HEK293T (cell line): ENCODE measurements around the gene RMI1.
"Not testable (repeated sequence)": the region's sequence is repeated elsewhere in the genome, so short reads cannot be mapped to it uniquely, and the experiment has no call there.

Experiments used
- CTCF ChIA-PET: fragments of 350-600 bp; formaldehyde crosslinking; extraction: SDS; loops from one replicate; lab custom pipeline; 2021; ENCODE audit warnings: antibody characterized with exemption, inconsistent platforms; lab: Yijun Ruan, JAX
- POLR2A ChIA-PET: fragments of 350-600 bp; formaldehyde crosslinking; extraction: SDS; loops from one replicate; lab custom pipeline; 2020; ENCODE audit warnings: antibody characterized with exemption, inconsistent platforms; lab: Yijun Ruan, JAX
- DNase-seq: peaks from one replicate; pipeline ENCODE4 v3.0.0; 2012; ENCODE audit warnings: mixed read lengths; ENCODE audit errors: extremely low spot score
- ARNT ChIP-seq: fragments of 450-650 bp; IDR thresholded peaks from 2 replicates; pipeline ENCODE4 v1.6.1; 2017; ENCODE audit warnings: mild to moderate bottlenecking
- BHLHE40 ChIP-seq: fragments of 450-650 bp; IDR thresholded peaks from 2 replicates; pipeline ENCODE4 v1.6.1; 2016; ENCODE audit warnings: mild to moderate bottlenecking, moderate library complexity, borderline replicate concordance
- CTBP1 ChIP-seq: fragments of 450-650 bp; IDR thresholded peaks from 2 replicates; pipeline ENCODE4 v1.6.1; 2016; ENCODE audit warnings: borderline replicate concordance
- ELF4 ChIP-seq: fragments of 450-650 bp; IDR thresholded peaks from 2 replicates; pipeline ENCODE4 v1.6.1; 2017; ENCODE audit warnings: antibody characterized with exemption
- FOXA1 ChIP-seq: fragments of 450-650 bp; IDR thresholded peaks from 2 replicates; pipeline ENCODE4 v1.6.1; 2016; ENCODE audit warnings: mild to moderate bottlenecking
- FOXK2 ChIP-seq: fragments of 450-650 bp; IDR thresholded peaks from 2 replicates; pipeline ENCODE4 v1.6.1; 2016; ENCODE audit warnings: mild to moderate bottlenecking
- FOXM1 ChIP-seq: fragments of 450-650 bp; IDR thresholded peaks from 2 replicates; pipeline ENCODE4 v1.6.1; 2017; ENCODE audit warnings: mild to moderate bottlenecking, borderline replicate concordance
- HDGF ChIP-seq: fragments of 450-650 bp; IDR thresholded peaks from 2 replicates; pipeline ENCODE4 v1.6.1; 2017; ENCODE audit warnings: antibody characterized with exemption, borderline replicate concordance
- L3MBTL2 ChIP-seq: fragments of 450-650 bp; conservative IDR thresholded peaks from 2 replicates; pipeline ENCODE4 v1.6.1; 2016; ENCODE audit warnings: mild to moderate bottlenecking
- LEF1 ChIP-seq: fragments of 450-650 bp; IDR thresholded peaks from 2 replicates; pipeline ENCODE4 v1.6.1; 2017; ENCODE audit warnings: mild to moderate bottlenecking, borderline replicate concordance
- NFRKB ChIP-seq: fragments of 450-650 bp; IDR thresholded peaks from 2 replicates; pipeline ENCODE4 v1.6.1; 2016; ENCODE audit warnings: mild to moderate bottlenecking, moderate library complexity
- SP1 ChIP-seq: fragments of 450-650 bp; IDR thresholded peaks from 2 replicates; pipeline ENCODE4 v1.6.1; 2017
- SUZ12 ChIP-seq: fragments of 450-650 bp; IDR thresholded peaks from 2 replicates; pipeline ENCODE4 v1.6.1; 2016; ENCODE audit warnings: mild to moderate bottlenecking
- TARDBP ChIP-seq: fragments of 450-650 bp; IDR thresholded peaks from 2 replicates; pipeline ENCODE4 v1.6.1; 2016
- ZNF384 ChIP-seq: fragments of 450-650 bp; IDR thresholded peaks from 2 replicates; pipeline ENCODE4 v1.6.1; 2016
- TF ChIP-seq, protein P1 (sequence below): fragments of 450-650 bp; IDR thresholded peaks from 2 replicates; pipeline ENCODE4 v1.6.1; 2016

The RMI1 gene

DNA sequence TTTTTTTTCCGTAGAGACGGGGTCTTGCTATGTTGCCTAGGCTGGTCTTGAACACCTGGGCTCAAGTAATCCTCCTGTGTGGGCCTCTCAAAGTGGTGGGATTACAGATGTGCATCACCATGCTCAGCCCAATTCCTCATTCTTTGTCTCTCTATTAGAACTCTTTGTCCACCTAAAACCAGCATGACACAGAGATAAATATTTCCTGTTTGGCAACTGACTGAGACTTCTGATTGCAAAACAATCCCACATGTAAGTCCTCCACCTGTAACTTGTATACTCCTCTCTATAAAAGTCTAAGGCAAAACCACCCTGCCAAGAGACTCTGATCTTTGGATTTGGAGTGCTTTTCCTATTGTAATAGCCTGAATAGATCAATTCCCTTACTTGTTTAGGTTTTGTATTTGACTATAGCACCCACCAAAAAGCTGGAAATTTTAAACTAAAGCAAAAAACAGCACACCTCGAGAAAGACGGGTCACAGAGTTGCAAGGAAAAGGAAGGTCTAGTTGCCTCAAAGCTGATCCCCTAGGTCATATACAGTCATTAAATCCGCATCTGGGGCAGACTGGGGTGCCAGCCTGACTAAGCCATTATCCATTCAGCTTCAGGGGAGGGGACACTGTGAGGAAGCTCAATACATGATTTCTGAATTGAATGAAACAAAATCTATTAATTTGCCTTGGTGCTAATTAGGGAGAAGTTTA, 45.9 kb upstream of the RMI1 start:
- POLR2A ChIA-PET: no interaction called here
- DNase-seq: no peak
- CTCF ChIA-PET: no interaction called here
- no peak for TF ChIP-seq NFRKB
- no peak for TF ChIP-seq ZNF384
- TF ChIP-seq ELF4: no peak
- no peak for TF ChIP-seq HDGF
- TF ChIP-seq SP1: no peak
- TF ChIP-seq L3MBTL2: no peak

DNA sequence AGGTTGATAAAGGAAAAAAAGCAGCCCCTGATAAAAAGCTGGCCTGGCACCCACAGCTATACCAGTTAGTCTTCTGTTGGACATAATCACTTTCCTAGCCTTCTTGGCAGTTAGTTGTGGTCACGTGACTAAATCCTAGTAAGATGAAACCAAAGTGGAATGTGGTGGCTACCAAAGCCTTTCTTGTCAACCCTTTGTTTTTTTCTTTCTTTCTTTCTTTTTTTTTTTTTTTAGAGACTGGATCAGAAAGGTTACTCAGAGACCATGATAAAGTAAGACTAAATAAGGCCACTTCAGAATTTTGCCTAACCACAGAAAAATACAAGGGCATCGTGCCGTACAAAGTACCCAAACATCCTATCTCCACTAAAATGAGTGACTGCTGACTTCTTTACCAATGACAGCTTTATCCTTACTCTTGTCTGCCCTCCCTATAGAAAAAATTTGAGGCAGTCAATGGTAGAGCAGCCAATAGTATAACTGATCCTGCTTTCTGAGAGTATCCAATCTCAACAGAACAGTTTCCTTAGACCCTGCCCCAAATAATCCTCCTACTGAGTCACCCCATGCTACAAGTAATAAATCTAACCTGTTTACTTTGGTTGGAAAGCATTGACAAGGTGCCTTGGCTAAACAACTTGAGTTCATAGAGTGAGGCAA, 45.2 kb upstream of the RMI1 start:
- ChIA-PET CTCF (interaction anchor here (0.8 to 1.1 kb wide), 2 partner anchors 326 to 1699 kb away, joined by 3 to 6 read pairs; no protein-coding TSS in a partner anchor), POLR2A (no interaction called here)
- TF ChIP-seq BHLHE40 (no peak), SUZ12 (no peak), CTBP1 (no peak), FOXM1 (no peak), NFRKB (no peak), ZNF384 (no peak), LEF1 (no peak), TARDBP (no peak), SP1 (no peak), ARNT (no peak)
- TF ChIP-seq, protein P1, sequence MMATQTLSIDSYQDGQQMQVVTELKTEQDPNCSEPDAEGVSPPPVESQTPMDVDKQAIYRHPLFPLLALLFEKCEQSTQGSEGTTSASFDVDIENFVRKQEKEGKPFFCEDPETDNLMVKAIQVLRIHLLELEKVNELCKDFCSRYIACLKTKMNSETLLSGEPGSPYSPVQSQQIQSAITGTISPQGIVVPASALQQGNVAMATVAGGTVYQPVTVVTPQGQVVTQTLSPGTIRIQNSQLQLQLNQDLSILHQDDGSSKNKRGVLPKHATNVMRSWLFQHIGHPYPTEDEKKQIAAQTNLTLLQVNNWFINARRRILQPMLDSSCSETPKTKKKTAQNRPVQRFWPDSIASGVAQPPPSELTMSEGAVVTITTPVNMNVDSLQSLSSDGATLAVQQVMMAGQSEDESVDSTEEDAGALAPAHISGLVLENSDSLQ: no peak
- DNase-seq: no peak

DNA sequence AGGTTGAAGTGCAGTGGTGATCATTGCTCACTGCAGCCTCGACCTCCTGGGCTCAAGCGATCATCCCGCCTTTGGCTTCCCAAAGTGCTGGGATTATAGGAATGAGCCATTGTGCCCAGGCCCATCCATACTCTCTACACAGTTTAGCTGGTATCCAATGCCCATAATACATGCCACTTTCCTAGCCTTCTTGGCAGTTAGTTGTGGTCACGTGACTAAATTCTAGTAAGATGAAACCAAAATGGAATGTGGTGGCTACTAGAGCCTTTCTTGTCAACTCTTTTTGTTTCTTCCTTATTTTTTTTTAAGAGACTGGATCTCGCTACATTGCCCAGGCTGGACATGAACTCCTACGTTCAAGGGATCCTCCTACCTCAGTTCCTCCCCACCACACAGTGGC, 44.1 kb upstream of the RMI1 start:
- CTCF ChIA-PET: interaction anchor here (0.8 to 1.4 kb wide), 3 partner anchors 324 to 1698 kb away, joined by 3 to 10 read pairs (median 6); no protein-coding TSS in a partner anchor
- DNase-seq: no peak
- no peak for TF ChIP-seq FOXM1
- TF ChIP-seq ARNT: no peak
- no peak for TF ChIP-seq CTBP1
- TF ChIP-seq SP1: no peak
- TF ChIP-seq, protein P1: no peak
- TF ChIP-seq SUZ12: no peak
- no peak for TF ChIP-seq LEF1
- TF ChIP-seq HDGF: no peak
- TF ChIP-seq ZNF384: no peak
- no peak for TF ChIP-seq ELF4
- no peak for TF ChIP-seq NFRKB
- POLR2A ChIA-PET: no interaction called here

DNA sequence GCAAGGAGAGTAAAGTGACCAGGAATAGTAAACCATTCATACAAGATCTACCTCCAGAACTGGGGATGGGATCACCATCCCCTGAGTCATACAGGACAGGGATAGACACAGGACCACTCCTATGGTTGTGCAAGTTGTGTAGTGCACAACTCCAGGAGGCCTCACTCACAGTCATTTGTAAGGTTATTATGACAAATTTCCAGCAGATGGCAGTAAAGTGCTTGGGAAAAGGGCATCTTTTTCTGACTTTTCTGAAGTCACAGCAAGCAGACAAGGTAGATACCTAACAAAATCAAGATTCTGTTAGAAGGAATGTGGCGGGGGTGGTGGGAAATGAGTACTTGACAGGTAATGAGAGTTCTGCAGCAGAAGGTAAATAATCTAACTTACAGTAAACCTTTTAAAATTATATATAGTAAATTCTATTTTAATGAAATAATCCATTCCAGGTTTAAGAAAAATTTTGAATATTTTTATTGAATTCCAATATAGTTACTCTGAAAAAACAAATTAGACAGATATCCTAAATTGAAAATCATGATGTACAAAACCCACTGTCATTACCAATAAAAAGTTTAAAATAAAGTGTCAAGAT, 42.6 kb upstream of the RMI1 start:
- POLR2A ChIA-PET: no interaction called here
- CTCF ChIA-PET: interaction anchor here (0.7 to 1.4 kb wide), 3 partner anchors 8 to 323 kb away, joined by 3 to 10 read pairs (median 3); no protein-coding TSS in a partner anchor
- TF ChIP-seq FOXA1 (no peak), NFRKB (no peak), FOXM1 (no peak), TARDBP (no peak), L3MBTL2 (no peak), SUZ12 (no peak), SP1 (no peak), LEF1 (no peak), ARNT (no peak), HDGF (no peak), CTBP1 (no peak), BHLHE40 (no peak), ELF4 (no peak), ZNF384 (no peak), FOXK2 (no peak)
- TF ChIP-seq, protein P1: no peak
- peak; percentile 64 for DNase-seq

DNA sequence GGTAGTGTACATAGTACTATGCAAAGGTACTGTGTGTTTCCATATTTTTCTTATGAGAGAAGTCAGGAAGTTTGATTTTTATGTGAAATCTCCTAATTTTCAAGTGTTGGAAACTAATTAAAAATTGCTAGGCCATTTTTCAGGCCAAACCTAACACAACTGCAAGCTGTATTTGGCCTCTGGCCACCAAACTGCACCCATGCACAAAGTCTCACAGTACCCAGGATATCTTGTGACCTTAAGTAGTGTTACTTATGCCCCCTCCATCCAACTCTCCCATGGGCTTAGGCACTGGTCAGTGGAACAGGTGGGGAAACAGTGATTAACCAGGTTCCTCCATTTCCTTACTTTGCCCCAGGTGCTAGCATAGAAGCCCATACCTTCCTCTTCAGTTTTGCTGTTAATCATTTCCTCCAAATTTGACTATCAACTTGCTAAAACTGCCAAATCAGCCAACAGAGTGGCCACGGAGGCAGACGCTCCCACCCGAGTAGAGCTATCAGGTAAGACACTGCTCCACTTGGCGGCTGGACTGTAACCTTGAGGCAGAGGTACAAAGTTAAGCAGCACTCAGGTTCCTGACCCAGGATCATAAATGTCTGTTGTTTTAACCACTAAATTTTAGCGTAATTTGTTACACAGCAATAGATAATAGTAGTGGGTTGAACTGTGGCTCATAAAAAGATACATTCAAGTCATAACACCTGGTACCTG, 39.9 kb upstream of the RMI1 start:
- no peak for DNase-seq
- TF ChIP-seq ZNF384 (no peak), CTBP1 (no peak), SUZ12 (no peak), FOXM1 (no peak), L3MBTL2 (no peak), FOXA1 (no peak), ARNT (no peak), FOXK2 (no peak), HDGF (no peak), ELF4 (no peak), SP1 (no peak), TARDBP (no peak), LEF1 (no peak), BHLHE40 (no peak), NFRKB (no peak)
- TF ChIP-seq, protein P1: no peak
- ChIA-PET CTCF (no interaction called here), POLR2A (no interaction called here)

DNA sequence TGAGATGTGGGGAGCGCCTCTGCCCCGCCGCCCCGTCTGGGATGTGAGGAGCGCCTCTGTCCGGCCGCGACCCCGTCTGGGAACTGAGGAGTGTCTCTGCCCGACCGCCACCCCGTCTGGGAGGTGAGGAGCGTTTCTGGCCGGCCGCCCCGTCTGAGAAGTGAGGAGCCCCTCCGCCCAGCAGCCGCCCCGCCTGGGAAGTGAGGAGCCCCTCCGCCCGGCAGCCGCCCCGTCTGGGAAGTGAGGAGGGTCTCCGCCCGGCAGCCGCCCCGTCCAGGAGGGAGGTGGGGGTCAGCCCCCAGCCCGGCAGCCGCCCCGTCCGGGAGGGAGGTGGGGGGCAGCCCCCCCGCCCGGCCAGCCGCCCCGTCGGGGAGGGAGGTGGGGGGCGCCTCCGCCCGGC, 32.5 kb upstream of the RMI1 start:
- POLR2A ChIA-PET, CTCF ChIA-PET, DNase-seq: not testable (repeated sequence)
